Tibial artery (tissue), 4 donors: ENCODE data around the gene GPATCH8.

ENCODE experiments used
- DNase-seq, 2 donors: peaks; one replicate each; pipeline ENCODE4 v3.0.0-alpha.2; 2019
- H3K27ac ChIP-seq, 2 donors: fragments of 200-600 bp; sonication (generic) in 1 of 2; 1 replicate in 1 of 2; 2 replicates in 1 of 2; pipeline ENCODE4 v1.5.1; 2018 to 2019; ENCODE audit warnings: mild to moderate bottlenecking in 1 of 2
- H3K27me3 ChIP-seq, 2 donors: fragments of 200-600 bp; sonication (generic) in 1 of 2; one replicate each; pipeline versions ENCODE4 v1.5.1 to v1.6.0; 2016 to 2019
- H3K36me3 ChIP-seq, 3 donors: fragments of 200-600 bp; sonication (generic) in 2 of 3; one replicate each; pipeline ENCODE4 v1.5.1; 2016 to 2019; ENCODE audit warnings: mild to moderate bottlenecking in 2 of 3
- H3K4me1 ChIP-seq, 4 donors: fragments of 200-600 bp; sonication (generic) in 2 of 4; 1 replicate in 3 of 4; 2 replicates in 1 of 4; pipeline ENCODE4 v1.5.1; 2016 to 2019
- H3K4me3 ChIP-seq, 2 donors: fragments of 200-600 bp; sonication (generic) in 1 of 2; 1 replicate in 1 of 2; 2 replicates in 1 of 2; pipeline ENCODE4 v1.5.1; 2018 to 2019; ENCODE audit warnings: mild to moderate bottlenecking in 2 of 2
- H3K9me3 ChIP-seq, 3 donors: fragments of 200-600 bp; sonication (generic) in 1 of 3; one replicate each; pipeline ENCODE4 v1.5.1; 2016 to 2019
- CTCF ChIP-seq, 2 experiments: fragments of 200-600 bp in 1 of 2; fragments of 450-650 bp in 1 of 2; IDR thresholded peaks; one replicate each; pipeline ENCODE4 v1.5.1; 2017 to 2019; ENCODE audit warnings: antibody characterized with exemption in 2 of 2, mild to moderate bottlenecking in 1 of 2, moderate library complexity in 1 of 2
- intact Hi-C: fragments of 100-400 bp; cut with DNase I; formaldehyde crosslinking; loops from one replicate; pipeline ENCODE4 v1.15.0; 2023; ENCODE audit warnings: low total_unique reads

Gene GPATCH8

GRCh38 chr17:44442806-44443205 is 60.4 kb downstream of the GPATCH8 start:
- Histone ChIP-seq H3K9me3 (no peaks in the 10 kb centered on the region), H3K27ac (no peak overlapping the region), H3K4me1 (peaks cover 0 to 6% (median 2%) of the 10 kb centered on the region in 4 donors), H3K4me3 (no peak overlapping the region), H3K36me3 (no peaks in the 10 kb centered on the region), H3K27me3 (no peaks in the 10 kb centered on the region)
- TF ChIP-seq CTCF (IDR thresholded peaks at IDR 0.05) = no peak
- intact Hi-C loops = no loop called here
- DNase-seq = no peak

- H3K36me3 ChIP-seq = peaks cover 10 to 18% (median 13%) of the 10 kb centered on the region in 3 donors
- no peaks in the 10 kb centered on the region for H3K9me3 ChIP-seq
- DNase-seq = no peak
- no peak for TF ChIP-seq CTCF (IDR thresholded peaks at IDR 0.05)
- H3K4me1 ChIP-seq = peaks cover 0 to 6% (median 2%) of the 10 kb centered on the region in 4 donors
- no peaks in the 10 kb centered on the region for H3K27me3 ChIP-seq
- intact Hi-C loops = no loop called here
- H3K4me3 ChIP-seq = no peak overlapping the region
- no peak overlapping the region for H3K27ac ChIP-seq
These were observed 64.0 kb downstream of the GPATCH8 start for GRCh38 chr17:44439168-44439567.

GRCh38 chr17:44438636-44439035 is 64.6 kb downstream of the GPATCH8 start:
- no peaks in the 10 kb centered on the region for H3K9me3 ChIP-seq
- H3K27ac ChIP-seq = no peak overlapping the region
- H3K27me3 ChIP-seq = no peaks in the 10 kb centered on the region
- no peak for DNase-seq
- peaks cover 13 to 23% (median 18%) of the 10 kb centered on the region in 3 donors for H3K36me3 ChIP-seq
- H3K4me3 ChIP-seq = no peak overlapping the region
- intact Hi-C loops = no loop called here
- peaks cover 0 to 6% (median 2%) of the 10 kb centered on the region in 4 donors for H3K4me1 ChIP-seq
- no peak for TF ChIP-seq CTCF (IDR thresholded peaks at IDR 0.05)

- Histone ChIP-seq H3K4me1 (peaks cover 0 to 6% (median 2%) of the 10 kb centered on the region in 4 donors), H3K27me3 (no peaks in the 10 kb centered on the region), H3K4me3 (no peak overlapping the region), H3K27ac (no peak overlapping the region), H3K36me3 (peaks cover 15 to 46% (median 40%) of the 10 kb centered on the region in 3 donors), H3K9me3 (no peaks in the 10 kb centered on the region)
- TF ChIP-seq CTCF (IDR thresholded peaks at IDR 0.05) = no peak
- intact Hi-C loops = no loop called here
- DNase-seq = no peak
These were observed 66.9 kb downstream of the GPATCH8 start for GRCh38 chr17:44436336-44436735.

- intact Hi-C loops = no loop called here
- Histone ChIP-seq H3K9me3 (no peaks in the 10 kb centered on the region), H3K36me3 (peaks cover 39 to 79% (median 45%) of the 10 kb centered on the region in 3 donors), H3K27me3 (no peaks in the 10 kb centered on the region), H3K4me3 (no peak overlapping the region), H3K4me1 (no peaks in the 10 kb centered on the region), H3K27ac (no peak overlapping the region)
- TF ChIP-seq CTCF (IDR thresholded peaks at IDR 0.05) = no peak
- DNase-seq = no peak
These were observed 70.7 kb downstream of the GPATCH8 start for GRCh38 chr17:44432254-44433157.
